Measurements from ENCODE around the gene MYZAP. TPM values are rescaled to one million over a fixed set of nuclear protein-coding genes. Genes with fewer than 3 reads are reported as not detected.

Gene MYZAP
- total RNA-seq, 1 experiment from 2014 or later: 1.1 TPM

DNA sequence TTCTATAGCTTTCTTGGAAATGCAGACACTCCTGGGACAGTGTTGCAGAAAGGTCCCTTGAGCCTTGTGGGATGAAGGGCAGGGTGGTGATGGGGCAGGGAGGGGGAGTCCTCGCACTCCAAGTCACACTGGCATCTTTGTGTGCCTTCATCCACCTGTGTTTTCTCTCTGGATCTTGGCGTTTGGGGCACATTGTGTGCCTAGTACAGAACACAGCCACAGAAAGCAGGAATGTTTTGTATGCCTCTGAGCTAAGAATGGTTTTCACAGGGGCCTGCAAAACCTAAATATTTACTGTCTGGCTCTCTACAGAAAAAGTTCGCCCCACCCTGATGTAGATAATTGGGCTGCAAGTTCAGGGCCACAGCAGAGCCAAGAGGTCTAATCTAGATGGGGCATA lies 5.7 kb downstream of the MYZAP start:
- Histone ChIP-seq H3K4me1 (ENCODE audit: control insufficient read depth, insufficient read depth, low read length) (no peaks in the 10 kb centered on the region), H3K27ac (ENCODE audit: low read length) (no peak overlapping the region), H3K9me3 (ENCODE audit: control insufficient read depth, insufficient read depth, low read depth, low read length) (no peaks in the 10 kb centered on the region), H3K27me3 (ENCODE audit: control insufficient read depth, insufficient read depth, low read length) (peaks cover 7% of the 10 kb centered on the region), H3K4me3 (ENCODE audit: low read depth in 2 of 2, low read length in 2 of 2) (no peak overlapping the region), H3K36me3 (ENCODE audit: control insufficient read depth, insufficient read depth, low read length) (no peaks in the 10 kb centered on the region)
- BruUV-seq (replicated peaks): no TSS peak
- in situ Hi-C loops (cut with HindIII; ENCODE audit: low pct_unique_long_range_greater_than_20kb, low sequenced_read_pairs) (no loop called here), intact Hi-C loops (cut with micrococcal nuclease; ENCODE audit: unreplicated experiment) (no loop called here)
- DNase-seq (ENCODE audit: low read depth, low spot score): no peak
- no peak for ATAC-seq
- TF ChIP-seq CTCF (IDR thresholded peaks at IDR 0.05) (no peak), TCF7L2 (IDR thresholded peaks at IDR 0.05; ENCODE audit: low read depth, low read length) (no peak), POLR2AphosphoS5 (IDR thresholded peaks at IDR 0.05; ENCODE audit: low read depth, low read length) (no peak), REST (IDR thresholded peaks at IDR 0.05; ENCODE audit: insufficient read depth in 1 of 2, low read depth in 2 of 2, low read length in 1 of 2) (no peak), SIN3A (IDR thresholded peaks at IDR 0.05; ENCODE audit: borderline replicate concordance, insufficient read depth, low read depth, low read length) (no peak)
- CTCF ChIA-PET: no interaction called here
- POLR2A ChIA-PET: no interaction called here

- in situ Hi-C loops (cut with HindIII; ENCODE audit: low pct_unique_long_range_greater_than_20kb, low sequenced_read_pairs): no loop called here
- Histone ChIP-seq H3K9me3 (ENCODE audit: control insufficient read depth, insufficient read depth, low read depth, low read length) (no peaks in the 10 kb centered on the region), H3K4me1 (ENCODE audit: control insufficient read depth, insufficient read depth, low read length) (no peaks in the 10 kb centered on the region), H3K4me3 (ENCODE audit: low read depth in 2 of 2, low read length in 2 of 2) (no peak overlapping the region), H3K27me3 (ENCODE audit: control insufficient read depth, insufficient read depth, low read length) (peaks cover 7% of the 10 kb centered on the region), H3K36me3 (ENCODE audit: control insufficient read depth, insufficient read depth, low read length) (no peaks in the 10 kb centered on the region), H3K27ac (ENCODE audit: low read length) (no peak overlapping the region)
- ATAC-seq (no peak), DNase-seq (ENCODE audit: low read depth, low spot score) (no peak)
- intact Hi-C loops (cut with micrococcal nuclease; ENCODE audit: unreplicated experiment): no loop called here
- ChIA-PET CTCF (no interaction called here), POLR2A (no interaction called here)
- no peak for TF ChIP-seq SIN3A (IDR thresholded peaks at IDR 0.05; ENCODE audit: borderline replicate concordance, insufficient read depth, low read depth, low read length)
- no peak for TF ChIP-seq TCF7L2 (IDR thresholded peaks at IDR 0.05; ENCODE audit: low read depth, low read length)
- no peak for TF ChIP-seq CTCF (IDR thresholded peaks at IDR 0.05)
- TF ChIP-seq REST (IDR thresholded peaks at IDR 0.05; ENCODE audit: insufficient read depth in 1 of 2, low read depth in 2 of 2, low read length in 1 of 2): no peak
- no peak for TF ChIP-seq POLR2AphosphoS5 (IDR thresholded peaks at IDR 0.05; ENCODE audit: low read depth, low read length)
- BruUV-seq (replicated peaks): no TSS peak
Observed at GRCh38 chr15:57598346-57598745, 6.6 kb downstream of the MYZAP start.
